Panc1 (cell line): Measurements from ENCODE around the gene POLN.

Source experiments
- CTCF ChIP-seq: fragments of 450-650 bp; IDR thresholded peaks from 2 replicates; pipeline ENCODE4 v1.5.1; 2017; ENCODE audit warnings: mild to moderate bottlenecking
- POLR2AphosphoS5 ChIP-seq: IDR thresholded peaks from 2 replicates; pipeline ENCODE4 v1.6.1; 2012; ENCODE audit warnings: mild to moderate bottlenecking, low read depth, low read length, moderate library complexity

GRCh38 chr4:2062168-2062807 lies 179.6 kb downstream of the POLN start:
- TF ChIP-seq CTCF (no peak; the same call in 1 of the 2 replicates), POLR2AphosphoS5 (no peak)
